Hepatocyte (in vitro differentiated cells): Measurements from ENCODE around the gene RAB9A.

Source experiments
- CTCF ChIP-seq: fragments of 200-600 bp; sonication (generic); IDR thresholded peaks from 2 replicates; pipeline ENCODE4 v1.5.1; 2016; ENCODE audit warnings: antibody characterized with exemption, mild to moderate bottlenecking; ENCODE audit not compliant: poor library complexity
- EZH2 ChIP-seq: fragments of 200-600 bp; sonication (generic); IDR thresholded peaks from 2 replicates; pipeline ENCODE4 v1.6.1; 2016; ENCODE audit warnings: antibody characterized with exemption, mild to moderate bottlenecking, borderline replicate concordance
- EZH2phosphoT487 ChIP-seq: fragments of 200-600 bp; sonication (generic); IDR thresholded peaks from one replicate; pipeline ENCODE4 v1.6.1; 2018; ENCODE audit warnings: antibody characterized with exemption, mild to moderate bottlenecking, low read depth, moderate library complexity; ENCODE audit not compliant: unreplicated experiment, severe bottlenecking

- no peak for TF ChIP-seq CTCF
- TF ChIP-seq EZH2phosphoT487: no peak
- TF ChIP-seq EZH2: no peak
These were observed 22.1 kb upstream of the RAB9A start for GRCh38 chrX:13666836-13667235.
